Endothelial cell (in vitro differentiated cells): ENCODE results near the gene C19orf12. TPM values are rescaled to one million over a fixed set of nuclear protein-coding genes. Genes with fewer than 3 reads are reported as not detected.

ENCODE experiments used
- DNase-seq: peaks from one replicate; pipeline ENCODE4 v3.0.0; 2021; ENCODE audit warnings: low spot score
- H3K27ac Mint-ChIP-seq: one replicate; pipeline ENCODE4 v1.8.0; 2021; ENCODE audit warnings: mixed read lengths, inconsistent platforms; ENCODE audit not compliant: unreplicated experiment
- H3K27me3 Mint-ChIP-seq: one replicate; pipeline ENCODE4 v1.8.0; 2021; ENCODE audit warnings: mild to moderate bottlenecking, moderate library complexity, mixed read lengths, inconsistent platforms; ENCODE audit not compliant: unreplicated experiment
- H3K36me3 Mint-ChIP-seq: one replicate; pipeline ENCODE4 v1.8.0; 2021; ENCODE audit warnings: mild to moderate bottlenecking, low read depth, mixed read lengths, inconsistent platforms; ENCODE audit not compliant: unreplicated experiment
- H3K4me1 Mint-ChIP-seq: one replicate; pipeline ENCODE4 v1.8.0; 2021; ENCODE audit warnings: mild to moderate bottlenecking, mixed read lengths, inconsistent platforms; ENCODE audit not compliant: unreplicated experiment
- H3K4me3 Mint-ChIP-seq: one replicate; pipeline ENCODE4 v1.8.0; 2021; ENCODE audit warnings: mild to moderate bottlenecking, mixed read lengths, inconsistent platforms; ENCODE audit not compliant: unreplicated experiment
- H3K9me3 Mint-ChIP-seq: one replicate; pipeline ENCODE4 v1.8.0; 2021; ENCODE audit warnings: mixed read lengths, inconsistent platforms; ENCODE audit not compliant: unreplicated experiment
- total RNA-seq: library from RNA; stranded (reverse); fragmentation: NEBNext Ultra II Directional; extraction: Animal tissue kit (Norgen Biotek cat#: 25700); gene quantifications from one replicate; pipeline ENCODE4 v1.2.1, GENCODE V29; 2021; ENCODE audit not compliant: unreplicated experiment
- TF ChIP-seq, protein P1 (sequence below): fragments of 200-600 bp; sonication (generic); IDR thresholded peaks from one replicate; pipeline ENCODE4 v1.5.0; 2021; ENCODE audit warnings: antibody characterized with exemption; ENCODE audit not compliant: unreplicated experiment

C19orf12 gene
- total RNA-seq, 1 donor from 2014 or later = 6.1 TPM

- no peak overlapping the region for H3K27ac Mint-ChIP-seq
Measured at GRCh38 chr19:29678484-29679106, 36.5 kb downstream of the C19orf12 start.

GRCh38 chr19:29677001-29677817, 37.9 kb downstream of the C19orf12 start:
- TF ChIP-seq, protein P1, sequence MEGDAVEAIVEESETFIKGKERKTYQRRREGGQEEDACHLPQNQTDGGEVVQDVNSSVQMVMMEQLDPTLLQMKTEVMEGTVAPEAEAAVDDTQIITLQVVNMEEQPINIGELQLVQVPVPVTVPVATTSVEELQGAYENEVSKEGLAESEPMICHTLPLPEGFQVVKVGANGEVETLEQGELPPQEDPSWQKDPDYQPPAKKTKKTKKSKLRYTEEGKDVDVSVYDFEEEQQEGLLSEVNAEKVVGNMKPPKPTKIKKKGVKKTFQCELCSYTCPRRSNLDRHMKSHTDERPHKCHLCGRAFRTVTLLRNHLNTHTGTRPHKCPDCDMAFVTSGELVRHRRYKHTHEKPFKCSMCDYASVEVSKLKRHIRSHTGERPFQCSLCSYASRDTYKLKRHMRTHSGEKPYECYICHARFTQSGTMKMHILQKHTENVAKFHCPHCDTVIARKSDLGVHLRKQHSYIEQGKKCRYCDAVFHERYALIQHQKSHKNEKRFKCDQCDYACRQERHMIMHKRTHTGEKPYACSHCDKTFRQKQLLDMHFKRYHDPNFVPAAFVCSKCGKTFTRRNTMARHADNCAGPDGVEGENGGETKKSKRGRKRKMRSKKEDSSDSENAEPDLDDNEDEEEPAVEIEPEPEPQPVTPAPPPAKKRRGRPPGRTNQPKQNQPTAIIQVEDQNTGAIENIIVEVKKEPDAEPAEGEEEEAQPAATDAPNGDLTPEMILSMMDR = no peak
- no peak for DNase-seq
- Mint-ChIP-seq H3K4me1 (no peaks in the 10 kb centered on the region), H3K27ac (no peak overlapping the region), H3K9me3 (no peaks in the 10 kb centered on the region), H3K36me3 (no peaks in the 10 kb centered on the region), H3K27me3 (peaks cover 5% of the 10 kb centered on the region), H3K4me3 (no peak overlapping the region)

More at GRCh38 chr19:29678484-29679106, 36.5 kb downstream of the C19orf12 start:
- H3K9me3 Mint-ChIP-seq = no peaks in the 10 kb centered on the region
- peaks cover 2% of the 10 kb centered on the region for H3K27me3 Mint-ChIP-seq
- H3K4me3 Mint-ChIP-seq = no peak overlapping the region
- TF ChIP-seq, protein P1 = no peak
- no peaks in the 10 kb centered on the region for H3K4me1 Mint-ChIP-seq
- H3K36me3 Mint-ChIP-seq = no peaks in the 10 kb centered on the region
- DNase-seq = no peak

DNA sequence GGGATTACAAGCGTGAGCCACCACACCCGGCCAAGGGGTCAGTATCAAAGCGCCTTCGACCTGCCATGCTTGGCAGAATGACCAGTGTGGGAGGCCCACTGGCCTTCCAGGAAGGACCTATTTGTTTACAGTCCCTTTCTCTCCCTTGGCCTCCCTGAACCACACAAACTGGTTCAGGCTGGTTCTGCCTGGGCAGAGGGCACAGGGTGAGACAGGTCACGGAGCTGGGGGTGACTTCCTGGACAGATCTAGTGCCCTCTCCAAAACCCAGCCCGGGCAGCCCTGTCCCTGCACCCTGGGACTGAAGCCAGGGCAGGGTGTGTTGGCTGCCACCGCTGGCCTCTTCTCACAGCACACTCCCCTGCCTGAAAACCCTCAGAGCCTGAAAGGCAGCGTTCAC, 38.5 kb downstream of the C19orf12 start:
- H3K36me3 Mint-ChIP-seq = no peaks in the 10 kb centered on the region

GRCh38 chr19:29675650-29676186, 39.3 kb downstream of the C19orf12 start:
- Mint-ChIP-seq H3K4me3 (no peak overlapping the region), H3K9me3 (no peaks in the 10 kb centered on the region)

More for the DNA sequence above, 38.5 kb downstream of the C19orf12 start:
- Mint-ChIP-seq H3K4me3 (no peak overlapping the region), H3K27me3 (peaks cover 5% of the 10 kb centered on the region), H3K9me3 (no peaks in the 10 kb centered on the region), H3K27ac (no peak overlapping the region), H3K4me1 (no peaks in the 10 kb centered on the region)
- no peak for DNase-seq
- TF ChIP-seq, protein P1 = no peak

More at GRCh38 chr19:29675650-29676186, 39.3 kb downstream of the C19orf12 start:
- DNase-seq = no peak
- TF ChIP-seq, protein P1 = no peak
- Mint-ChIP-seq H3K4me1 (no peaks in the 10 kb centered on the region), H3K36me3 (no peaks in the 10 kb centered on the region), H3K27me3 (peaks cover 5% of the 10 kb centered on the region), H3K27ac (no peak overlapping the region)
